PC-9 (cell line): ENCODE data around the gene HIVEP2. TPM values are rescaled to one million over a fixed set of nuclear protein-coding genes. Genes with fewer than 3 reads are reported as not detected.

Experiments used
- BruUV-seq: library from RNA; stranded (reverse); fragments of 400-500 nt; replicated peaks from 2 replicates; lab custom pipeline; 2021; lab: Mats Ljungman, UMichigan
- CTCF ChIA-PET: fragments of 300-600 bp; sonication (Branson Sonifier 250); formaldehyde crosslinking; loops from one replicate; lab custom pipeline; 2022; ENCODE audit warnings: antibody characterized with exemption; lab: Charles Lee
- POLR2A ChIA-PET: fragments of 300-600 bp; sonication (Branson Sonifier 250); formaldehyde crosslinking; loops from one replicate; lab custom pipeline; 2022; ENCODE audit warnings: antibody characterized with exemption; ENCODE audit not compliant: unreplicated experiment; lab: Charles Lee
- DNase-seq, 2 experiments: peaks; one replicate each; pipeline versions ENCODE4 v3.0.0 to v3.0.0-alpha.2; 2015 to 2022; ENCODE audit warnings: mixed read lengths in 1 of 2
- H2AFZ ChIP-seq: fragments of 200-600 bp; sonication (generic); 2 replicates; pipeline ENCODE4 v1.8.1; 2017; ENCODE audit warnings: antibody characterized with exemption
- H3F3A ChIP-seq: fragments of 200-600 bp; sonication (generic); 2 replicates; pipeline ENCODE4 v1.8.1; 2017; ENCODE audit warnings: antibody characterized with exemption, mild to moderate bottlenecking, low read depth; ENCODE audit not compliant: insufficient read depth
- H3K27ac ChIP-seq: fragments of 200-600 bp; sonication (generic); 2 replicates; pipeline ENCODE4 v1.6.1; 2016; ENCODE audit warnings: mixed run types
- H3K27me3 ChIP-seq: fragments of 200-600 bp; sonication (generic); 2 replicates; pipeline ENCODE4 v1.6.1; 2016; ENCODE audit warnings: low read depth, mixed run types; ENCODE audit not compliant: insufficient read depth
- H3K36me3 ChIP-seq: fragments of 200-600 bp; sonication (generic); 2 replicates; pipeline ENCODE4 v1.6.1; 2016; ENCODE audit warnings: low read depth, mixed run types
- H3K4me1 ChIP-seq: fragments of 200-600 bp; sonication (generic); replicated peaks from 2 replicates; pipeline ENCODE4 v1.6.1; 2016; ENCODE audit warnings: mixed run types; ENCODE audit not compliant: insufficient read depth
- H3K4me2 ChIP-seq: fragments of 200-600 bp; sonication (generic); 2 replicates; pipeline ENCODE4 v1.6.1; 2017; ENCODE audit warnings: mixed run types
- H3K4me3 ChIP-seq: fragments of 200-600 bp; sonication (generic); 2 replicates; pipeline ENCODE4 v1.6.1; 2016; ENCODE audit warnings: mixed run types
- H3K79me2 ChIP-seq: fragments of 200-600 bp; sonication (generic); 2 replicates; pipeline ENCODE4 v1.6.1; 2017; ENCODE audit warnings: low read depth, mixed run types
- H3K9me2 ChIP-seq: fragments of 200-600 bp; sonication (generic); 2 replicates; pipeline ENCODE4 v1.8.1; 2017; ENCODE audit warnings: mild to moderate bottlenecking; ENCODE audit not compliant: insufficient read depth
- H3K9me3 ChIP-seq: fragments of 200-600 bp; sonication (generic); 2 replicates; pipeline ENCODE4 v1.8.1; 2016; ENCODE audit warnings: low read depth; ENCODE audit not compliant: insufficient read depth
- H4K20me1 ChIP-seq: fragments of 200-600 bp; sonication (generic); 2 replicates; pipeline ENCODE4 v1.8.1; 2017; ENCODE audit not compliant: insufficient read depth
- EZH2 ChIP-seq: fragments of 200-600 bp; sonication (generic); IDR thresholded peaks from 2 replicates; pipeline ENCODE4 v1.8.0; 2017; ENCODE audit warnings: antibody characterized with exemption, low read depth
- intact Hi-C: fragments of 100-400 bp; cut with micrococcal nuclease; formaldehyde crosslinking; loops from one replicate; pipeline ENCODE4 v1.10.0; 2022; ENCODE audit not compliant: unreplicated experiment
- total RNA-seq: library from RNA; stranded (reverse); gene quantifications from 2 replicates; pipeline ENCODE4 v1.2.3, GENCODE V29; 2021
- TF ChIP-seq, protein P1 (sequence below): fragments of 200-600 bp; sonication (generic); conservative IDR thresholded peaks from 2 replicates; pipeline ENCODE4 v1.6.1; 2017; ENCODE audit warnings: mixed run types, antibody characterized with exemption, mild to moderate bottlenecking, moderate library complexity

HIVEP2 gene
- total RNA-seq, 1 experiment from 2014 or later: 10.3 TPM

DNA sequence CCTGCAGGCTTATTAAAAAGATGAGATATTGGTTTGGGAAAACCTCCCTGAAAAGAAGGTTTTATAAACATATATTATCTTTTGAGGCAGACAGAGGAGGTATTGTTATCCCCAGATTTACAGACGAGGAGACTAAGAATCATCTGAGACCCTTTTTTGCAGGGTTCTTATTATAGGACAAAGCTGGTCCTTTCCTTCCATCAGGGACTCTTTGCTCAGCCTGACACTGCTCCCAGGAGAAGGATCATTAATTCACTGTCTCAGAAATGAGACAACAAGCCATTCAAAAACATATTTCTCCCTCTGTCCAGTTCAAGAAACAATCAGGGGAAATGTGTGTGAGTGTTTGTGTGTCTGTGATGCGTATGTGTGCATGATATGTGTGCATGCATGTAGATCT lies 33.5 kb downstream of the HIVEP2 start:
- no peaks in the 10 kb centered on the region for H3K9me3 ChIP-seq
- BruUV-seq: no TSS peak
- no peaks in the 10 kb centered on the region for H3K4me1 ChIP-seq
- intact Hi-C loops: no loop called here
- CTCF ChIA-PET: no interaction called here
- H3K4me2 ChIP-seq: no peak overlapping the region
- peaks cover 6% of the 10 kb centered on the region; the same call in 1 of the 2 replicates for H3K79me2 ChIP-seq
- H3K9me2 ChIP-seq: no peaks in the 10 kb centered on the region
- H3K27me3 ChIP-seq: no peaks in the 10 kb centered on the region
- H3F3A ChIP-seq: no peaks in the 10 kb centered on the region
- no peak for DNase-seq
- H3K27ac ChIP-seq: no peak overlapping the region
- POLR2A ChIA-PET: no interaction called here
- H3K36me3 ChIP-seq: no peaks in the 10 kb centered on the region
- H2AFZ ChIP-seq: no peak overlapping the region
- TF ChIP-seq EZH2: no peak
- TF ChIP-seq, protein P1, sequence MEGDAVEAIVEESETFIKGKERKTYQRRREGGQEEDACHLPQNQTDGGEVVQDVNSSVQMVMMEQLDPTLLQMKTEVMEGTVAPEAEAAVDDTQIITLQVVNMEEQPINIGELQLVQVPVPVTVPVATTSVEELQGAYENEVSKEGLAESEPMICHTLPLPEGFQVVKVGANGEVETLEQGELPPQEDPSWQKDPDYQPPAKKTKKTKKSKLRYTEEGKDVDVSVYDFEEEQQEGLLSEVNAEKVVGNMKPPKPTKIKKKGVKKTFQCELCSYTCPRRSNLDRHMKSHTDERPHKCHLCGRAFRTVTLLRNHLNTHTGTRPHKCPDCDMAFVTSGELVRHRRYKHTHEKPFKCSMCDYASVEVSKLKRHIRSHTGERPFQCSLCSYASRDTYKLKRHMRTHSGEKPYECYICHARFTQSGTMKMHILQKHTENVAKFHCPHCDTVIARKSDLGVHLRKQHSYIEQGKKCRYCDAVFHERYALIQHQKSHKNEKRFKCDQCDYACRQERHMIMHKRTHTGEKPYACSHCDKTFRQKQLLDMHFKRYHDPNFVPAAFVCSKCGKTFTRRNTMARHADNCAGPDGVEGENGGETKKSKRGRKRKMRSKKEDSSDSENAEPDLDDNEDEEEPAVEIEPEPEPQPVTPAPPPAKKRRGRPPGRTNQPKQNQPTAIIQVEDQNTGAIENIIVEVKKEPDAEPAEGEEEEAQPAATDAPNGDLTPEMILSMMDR: no peak
- H3K4me3 ChIP-seq: no peak overlapping the region
- H4K20me1 ChIP-seq: no peaks in the 10 kb centered on the region

DNA sequence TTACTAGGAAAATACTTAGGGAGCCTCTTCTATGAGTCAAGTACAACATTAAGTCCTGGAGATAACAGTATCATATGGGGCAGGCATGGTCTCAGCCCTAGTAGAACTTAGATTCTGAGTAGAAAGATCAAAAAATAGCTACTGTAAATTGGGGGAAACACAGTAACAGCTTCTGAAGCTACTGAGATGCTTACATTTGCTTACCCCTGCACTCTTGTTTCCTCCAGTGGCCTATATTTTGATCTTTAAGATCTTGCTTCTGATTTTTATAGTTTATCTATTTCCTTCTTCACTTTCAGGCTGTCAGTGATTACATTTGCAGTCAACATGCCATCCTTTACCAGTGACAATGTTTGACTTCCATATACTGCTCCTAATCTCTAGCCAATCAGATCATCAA lies 35.3 kb downstream of the HIVEP2 start:
- Histone ChIP-seq H3K4me3 (no peak overlapping the region), H3K36me3 (no peaks in the 10 kb centered on the region), H3K4me2 (no peak overlapping the region), H4K20me1 (no peaks in the 10 kb centered on the region), H3K9me3 (no peaks in the 10 kb centered on the region), H3K27ac (no peak overlapping the region), H3K4me1 (peaks cover 6% of the 10 kb centered on the region; the same call in 1 of the 2 replicates), H3K79me2 (peaks cover 15% of the 10 kb centered on the region; the same call in 1 of the 2 replicates), H3K9me2 (no peaks in the 10 kb centered on the region), H3K27me3 (no peaks in the 10 kb centered on the region), H2AFZ (no peak overlapping the region), H3F3A (no peaks in the 10 kb centered on the region; the same call in 1 of the 2 replicates)
- POLR2A ChIA-PET: no interaction called here
- TF ChIP-seq, protein P1: no peak
- no peak for TF ChIP-seq EZH2
- intact Hi-C loops: no loop called here
- CTCF ChIA-PET: no interaction called here
- DNase-seq: no peak
- BruUV-seq: no TSS peak

DNA sequence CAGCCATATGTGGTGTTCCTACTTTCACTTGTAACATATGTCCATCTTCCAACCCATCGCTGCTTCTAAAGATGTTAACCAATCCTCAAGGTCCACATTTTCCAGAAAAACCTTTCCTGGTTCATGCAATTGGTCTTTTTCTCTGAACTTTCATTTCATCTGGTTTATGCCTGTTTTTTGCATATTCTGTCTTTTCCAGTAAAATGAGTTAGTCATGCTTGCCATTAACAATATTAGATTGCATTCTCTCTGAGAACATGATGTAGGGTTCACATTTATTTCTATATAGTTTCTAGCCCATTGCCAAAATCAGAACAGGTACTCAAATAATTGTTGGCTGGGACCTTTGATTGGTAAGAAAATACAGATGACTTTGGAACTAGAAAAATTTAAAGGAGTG lies 36.7 kb downstream of the HIVEP2 start:
- ChIA-PET POLR2A (no interaction called here), CTCF (no interaction called here)

More for the DNA sequence above, 36.7 kb downstream of the HIVEP2 start:
- Histone ChIP-seq H3F3A (peaks cover 7% of the 10 kb centered on the region), H3K27me3 (no peaks in the 10 kb centered on the region), H3K4me2 (no peak overlapping the region), H4K20me1 (no peaks in the 10 kb centered on the region), H3K9me2 (no peaks in the 10 kb centered on the region), H3K4me1 (peaks cover 20% of the 10 kb centered on the region), H3K36me3 (no peaks in the 10 kb centered on the region), H3K79me2 (peaks cover 23% of the 10 kb centered on the region), H2AFZ (no peak overlapping the region), H3K4me3 (no peak overlapping the region), H3K27ac (no peak overlapping the region), H3K9me3 (no peaks in the 10 kb centered on the region)
- no TSS peak for BruUV-seq
- intact Hi-C loops: no loop called here
- no peak for DNase-seq
- TF ChIP-seq, protein P1: no peak
- TF ChIP-seq EZH2: no peak
